Mesendoderm (in vitro differentiated cells): ENCODE data around the gene MINAR2.

Experiments used
- DNase-seq: peaks from one replicate; pipeline ENCODE4 v3.0.0; 2013
- H2AK5ac ChIP-seq: 2 replicates; pipeline ENCODE4 v1.6.1; 2013; ENCODE audit warnings: low read length, inconsistent platforms
- H2BK120ac ChIP-seq: 2 replicates; pipeline ENCODE4 v1.6.1; 2013; ENCODE audit warnings: low read depth, mild to moderate bottlenecking, low read length, moderate library complexity, mixed read lengths
- H2BK15ac ChIP-seq: replicated peaks from 2 replicates; pipeline ENCODE4 v1.6.1; 2013; ENCODE audit warnings: low read depth, mild to moderate bottlenecking, moderate library complexity
- H2BK5ac ChIP-seq: 2 replicates; pipeline ENCODE4 v1.6.1; 2013; ENCODE audit warnings: low read length, inconsistent platforms
- H3K18ac ChIP-seq: 2 replicates; pipeline ENCODE4 v1.6.1; 2013; ENCODE audit warnings: mild to moderate bottlenecking, low read length, mixed read lengths
- H3K23ac ChIP-seq: one replicate; pipeline ENCODE4 v1.6.1; 2013; ENCODE audit warnings: low read length
- H3K27ac ChIP-seq: 2 replicates; pipeline ENCODE4 v1.5.1; 2013; ENCODE audit warnings: low read depth, mild to moderate bottlenecking, inconsistent platforms, low read length, moderate library complexity
- H3K27me3 ChIP-seq: 2 replicates; pipeline ENCODE4 v1.6.1; 2013; ENCODE audit warnings: low read length, control low read depth, mild to moderate bottlenecking, inconsistent platforms; ENCODE audit not compliant: insufficient read depth, poor library complexity
- H3K36me3 ChIP-seq: 2 replicates; pipeline ENCODE4 v1.6.1; 2013; ENCODE audit warnings: low read length, inconsistent platforms; ENCODE audit not compliant: control insufficient read depth, insufficient read depth
- H3K4ac ChIP-seq: one replicate; pipeline ENCODE4 v1.6.1; 2013; ENCODE audit warnings: low read depth, mild to moderate bottlenecking, low read length, moderate library complexity
- H3K4me1 ChIP-seq: 2 replicates; pipeline ENCODE4 v1.6.1; 2013; ENCODE audit warnings: low read depth, low read length, inconsistent platforms; ENCODE audit not compliant: control insufficient read depth
- H3K4me2 ChIP-seq: 2 replicates; pipeline ENCODE4 v1.6.1; 2013; ENCODE audit warnings: low read length
- H3K4me3 ChIP-seq: 2 replicates; pipeline ENCODE4 v1.5.1; 2013; ENCODE audit warnings: mild to moderate bottlenecking, low read length
- H3K56ac ChIP-seq: one replicate; pipeline ENCODE4 v1.6.1; 2013; ENCODE audit warnings: low read length
- H3K79me1 ChIP-seq: 2 replicates; pipeline ENCODE4 v1.6.1; 2013; ENCODE audit warnings: low read length, inconsistent platforms
- H3K79me2 ChIP-seq: 2 replicates; pipeline ENCODE4 v1.6.1; 2013; ENCODE audit warnings: mild to moderate bottlenecking, low read length; ENCODE audit not compliant: control insufficient read depth, insufficient read depth
- H3K9ac ChIP-seq: 2 replicates; pipeline ENCODE4 v1.6.1; 2013; ENCODE audit warnings: low read length, inconsistent platforms
- H4K5ac ChIP-seq: one replicate; pipeline ENCODE4 v1.6.1; 2013; ENCODE audit warnings: low read length
- H4K8ac ChIP-seq: one replicate; pipeline ENCODE4 v1.6.1; 2013; ENCODE audit warnings: low read depth, mild to moderate bottlenecking, control low read depth, low read length, moderate library complexity
- WGBS: extraction: QIAGEN DNeasy Blood & Tissue Kit; methylation state at CpG from one replicate; pipeline ENCODE4 v1.1.7; 2013; ENCODE audit warnings: low lambda C conversion rate, missing lambda C conversion rate; ENCODE audit not compliant: insufficient coverage; ENCODE audit errors: extremely low coverage; 5-methylcytosine and 5-hydroxymethylcytosine counted together

Gene MINAR2

DNA sequence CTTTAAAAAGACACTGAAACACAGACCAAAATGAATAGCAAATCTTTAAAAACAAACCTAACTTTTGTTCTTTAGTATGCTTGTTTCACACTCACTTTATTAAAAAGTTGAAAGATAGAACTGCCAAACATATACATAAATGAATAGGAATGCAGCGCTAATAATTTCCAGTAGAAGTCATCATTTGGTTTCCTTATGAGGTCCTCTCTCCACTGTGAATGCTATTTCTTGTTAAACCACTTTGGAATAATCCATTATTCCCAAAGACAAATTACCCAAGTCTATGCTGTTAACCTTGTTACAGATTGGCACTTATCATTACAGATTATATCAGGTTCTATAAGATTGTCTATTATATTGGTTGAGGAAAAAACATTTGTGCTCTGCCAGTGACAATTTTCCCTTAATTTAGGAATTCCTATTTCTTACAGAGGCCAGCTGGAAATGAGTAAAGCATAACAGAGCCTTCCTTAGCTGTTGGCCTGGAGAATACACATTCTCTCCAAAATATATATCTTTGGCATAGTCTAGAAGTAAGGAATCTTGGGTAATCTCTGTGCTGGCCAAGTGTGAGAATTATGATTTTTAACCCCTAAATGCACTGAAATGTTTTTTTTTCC lies 29.3 kb upstream of the MINAR2 start:
- WGBS: no CpG with 5 or more reads among the region's 1 CpG
- Histone ChIP-seq H3K27me3 (no peaks in the 10 kb centered on the region), H2BK5ac (no peak overlapping the region), H3K23ac (no peak overlapping the region), H2BK15ac (no peak overlapping the region), H3K27ac (no peak overlapping the region), H4K8ac (no peak overlapping the region), H3K36me3 (no peaks in the 10 kb centered on the region), H3K4me2 (no peak overlapping the region), H3K4ac (no peak overlapping the region), H3K18ac (no peak overlapping the region), H3K4me1 (no peaks in the 10 kb centered on the region), H2AK5ac (no peak overlapping the region), H3K79me1 (no peaks in the 10 kb centered on the region), H3K9ac (no peak overlapping the region), H4K5ac (no peak overlapping the region), H3K4me3 (no peak overlapping the region), H2BK120ac (no peak overlapping the region), H3K79me2 (no peaks in the 10 kb centered on the region), H3K56ac (no peak overlapping the region)
- DNase-seq: no peak

DNA sequence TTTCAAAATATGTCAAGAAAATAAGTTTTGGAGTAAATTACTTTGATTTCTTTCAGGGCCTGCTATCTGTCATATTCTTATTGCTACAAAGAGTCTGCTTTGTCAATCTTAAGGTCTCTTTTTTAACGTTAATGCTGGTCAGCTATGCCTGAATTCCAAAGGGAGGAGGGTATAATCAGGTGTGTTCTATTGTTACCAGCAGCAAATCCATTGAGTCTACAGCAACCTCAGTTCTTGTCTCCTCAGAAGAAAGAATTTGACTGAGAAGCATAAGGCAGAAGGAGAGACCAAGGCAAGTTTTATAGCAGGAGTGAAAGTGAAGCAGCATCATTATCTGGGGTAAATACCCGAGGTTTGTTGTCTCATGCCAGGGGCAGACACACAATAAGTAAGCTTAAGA lies 23.7 kb upstream of the MINAR2 start:
- WGBS: no CpG with 5 or more reads among the region's 2 CpGs
- Histone ChIP-seq H4K8ac (no peak overlapping the region), H3K23ac (no peak overlapping the region), H3K27ac (no peak overlapping the region), H2AK5ac (no peak overlapping the region), H3K79me2 (no peaks in the 10 kb centered on the region), H3K36me3 (no peaks in the 10 kb centered on the region), H2BK120ac (no peak overlapping the region), H3K79me1 (no peaks in the 10 kb centered on the region), H4K5ac (no peak overlapping the region), H3K4me1 (peaks cover 1% of the 10 kb centered on the region), H3K56ac (no peak overlapping the region), H3K4me2 (no peak overlapping the region), H3K4me3 (no peak overlapping the region), H3K18ac (no peak overlapping the region), H3K4ac (no peak overlapping the region), H3K27me3 (no peaks in the 10 kb centered on the region), H3K9ac (no peak overlapping the region), H2BK5ac (no peak overlapping the region), H2BK15ac (no peak overlapping the region)
- peak; percentile 65 for DNase-seq

DNA sequence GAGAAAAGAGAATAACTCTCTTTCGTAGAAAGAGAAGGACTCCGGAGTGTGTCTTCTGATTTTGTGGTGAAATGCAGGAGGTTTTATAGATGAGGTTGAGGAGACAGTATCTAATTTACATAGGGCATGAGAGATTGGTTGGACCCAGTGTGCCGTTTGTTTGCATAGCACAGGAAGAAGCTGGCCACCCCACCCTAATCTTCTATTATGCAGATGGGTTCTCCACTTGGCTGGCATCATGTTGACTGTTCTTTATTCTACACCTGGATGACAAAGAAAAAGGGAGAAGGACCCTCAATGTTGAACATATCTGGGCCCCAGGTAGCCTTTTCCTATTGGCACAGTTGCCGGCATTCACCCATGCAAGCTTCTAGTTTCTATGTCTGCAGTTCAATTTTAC lies 23.2 kb upstream of the MINAR2 start:
- no peak for DNase-seq
- Histone ChIP-seq H4K8ac (no peak overlapping the region), H3K4me3 (no peak overlapping the region), H2BK5ac (no peak overlapping the region), H3K9ac (no peak overlapping the region), H3K27ac (no peak overlapping the region), H2BK120ac (no peak overlapping the region), H3K18ac (no peak overlapping the region), H2AK5ac (no peak overlapping the region), H3K79me1 (no peaks in the 10 kb centered on the region), H2BK15ac (no peak overlapping the region), H3K4me1 (peaks cover 1% of the 10 kb centered on the region), H3K79me2 (no peaks in the 10 kb centered on the region), H3K23ac (no peak overlapping the region), H3K4me2 (no peak overlapping the region), H3K27me3 (no peaks in the 10 kb centered on the region), H4K5ac (no peak overlapping the region), H3K36me3 (no peaks in the 10 kb centered on the region), H3K4ac (no peak overlapping the region), H3K56ac (no peak overlapping the region)
- no CpG with 5 or more reads among the region's 4 CpGs for whole genome bisulfite sequencing

DNA sequence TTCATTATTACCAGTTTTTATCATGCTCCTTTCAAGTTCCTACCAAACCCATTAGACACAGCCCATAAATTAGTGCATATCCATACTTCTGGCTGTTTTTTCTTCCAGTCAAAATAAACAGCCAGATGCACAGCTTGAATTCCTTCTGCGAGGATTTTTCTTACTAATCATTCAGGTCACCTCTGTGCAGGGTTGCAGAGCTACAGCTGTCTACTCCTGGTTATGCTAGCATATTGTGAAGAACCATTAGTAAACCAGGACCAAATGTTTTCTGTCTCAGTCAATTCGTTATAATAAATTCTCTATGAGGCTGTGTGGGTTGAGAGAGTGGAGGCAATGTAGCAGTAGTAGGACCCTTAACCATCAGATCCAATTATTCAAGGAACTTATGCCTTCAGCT lies 8.1 kb upstream of the MINAR2 start:
- no peak overlapping the region for H2AK5ac ChIP-seq
- H2BK5ac ChIP-seq: no peak overlapping the region
- no peak overlapping the region for H2BK15ac ChIP-seq
- no peaks in the 10 kb centered on the region for H3K79me1 ChIP-seq
- H3K56ac ChIP-seq: no peak overlapping the region
- no peak overlapping the region for H3K4me2 ChIP-seq
- H3K4me1 ChIP-seq: no peaks in the 10 kb centered on the region
- H3K9ac ChIP-seq: no peak overlapping the region
- H3K27ac ChIP-seq: no peak overlapping the region
- no peak overlapping the region for H3K23ac ChIP-seq
- no peak for DNase-seq
- H3K36me3 ChIP-seq: no peaks in the 10 kb centered on the region
- no CpG with 5 or more reads among the region's 2 CpGs for WGBS
- H3K4me3 ChIP-seq: no peak overlapping the region
- no peak overlapping the region for H3K4ac ChIP-seq
- H4K8ac ChIP-seq: no peak overlapping the region
- H3K18ac ChIP-seq: no peak overlapping the region
- no peaks in the 10 kb centered on the region for H3K79me2 ChIP-seq
- no peak overlapping the region for H4K5ac ChIP-seq
- no peaks in the 10 kb centered on the region for H3K27me3 ChIP-seq
- H2BK120ac ChIP-seq: no peak overlapping the region

DNA sequence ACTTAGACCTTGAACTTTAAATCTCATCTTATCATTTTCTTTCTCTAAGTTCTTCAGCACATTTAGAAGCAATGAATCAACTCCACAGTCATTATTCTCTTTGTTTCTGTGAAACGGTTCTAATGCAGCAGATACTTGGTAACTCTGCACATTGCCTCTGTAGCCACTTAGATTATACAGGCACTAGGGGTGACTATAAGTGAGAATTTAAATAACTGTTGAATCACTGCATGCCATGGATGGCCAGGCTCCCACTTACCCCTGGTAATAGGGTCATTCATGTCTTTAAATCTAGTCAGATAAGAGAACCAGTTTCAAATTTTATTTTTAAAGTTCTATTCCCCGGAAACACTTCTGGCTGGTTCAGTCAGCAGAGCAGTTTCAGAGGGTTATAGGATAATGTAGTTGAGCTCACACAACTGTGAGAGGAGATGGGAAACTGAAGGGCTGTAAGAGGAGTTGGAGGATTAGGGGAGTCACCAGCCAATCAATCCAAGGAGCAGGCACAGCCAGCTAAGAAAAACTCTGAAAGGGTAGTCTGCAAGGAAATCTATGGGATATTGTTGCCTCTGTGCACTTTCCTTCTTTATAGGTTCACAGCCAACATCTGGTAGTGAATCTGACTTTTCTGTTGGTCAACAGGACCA lies 4.2 kb upstream of the MINAR2 start:
- Histone ChIP-seq H3K79me1 (no peaks in the 10 kb centered on the region), H3K9ac (no peak overlapping the region), H3K79me2 (no peaks in the 10 kb centered on the region), H3K4me1 (no peaks in the 10 kb centered on the region), H2BK120ac (no peak overlapping the region), H2AK5ac (no peak overlapping the region), H3K27ac (no peak overlapping the region), H3K27me3 (no peaks in the 10 kb centered on the region), H4K5ac (no peak overlapping the region), H3K18ac (no peak overlapping the region), H3K4me3 (no peak overlapping the region), H3K4me2 (no peak overlapping the region), H3K23ac (no peak overlapping the region), H2BK5ac (no peak overlapping the region), H3K56ac (no peak overlapping the region), H2BK15ac (no peak overlapping the region), H3K36me3 (no peaks in the 10 kb centered on the region), H4K8ac (no peak overlapping the region), H3K4ac (no peak overlapping the region)
- no CpG with 5 or more reads among the region's 2 CpGs for WGBS
- DNase-seq: no peak

DNA sequence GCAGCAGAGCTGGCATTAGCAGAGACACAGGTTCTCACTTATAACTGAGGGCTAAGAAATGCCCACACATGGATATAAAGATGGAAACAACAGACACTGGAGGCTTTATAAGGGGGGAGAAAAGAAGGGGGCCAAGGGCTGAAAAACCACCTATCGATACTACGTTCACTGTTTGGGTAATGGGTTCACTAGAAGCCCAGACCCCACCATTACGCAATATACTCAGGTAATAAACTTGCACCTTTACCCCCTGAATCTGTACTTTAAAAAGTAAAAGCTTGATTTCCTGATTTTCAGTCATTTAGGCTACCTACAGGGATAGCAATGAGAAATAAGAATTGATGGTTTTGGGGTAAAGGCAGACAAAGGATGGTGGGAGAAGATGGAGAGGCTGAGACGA lies 1.9 kb upstream of the MINAR2 start:
- Histone ChIP-seq H3K36me3 (no peaks in the 10 kb centered on the region), H4K5ac (no peak overlapping the region)

More for the DNA sequence above, 1.9 kb upstream of the MINAR2 start:
- Histone ChIP-seq H3K9ac (no peak overlapping the region), H3K4me1 (no peaks in the 10 kb centered on the region), H2BK15ac (no peak overlapping the region), H3K4me2 (no peak overlapping the region), H2AK5ac (no peak overlapping the region), H4K8ac (no peak overlapping the region), H3K4ac (no peak overlapping the region), H3K79me2 (no peaks in the 10 kb centered on the region), H2BK120ac (no peak overlapping the region), H3K79me1 (no peaks in the 10 kb centered on the region), H2BK5ac (no peak overlapping the region), H3K23ac (no peak overlapping the region), H3K4me3 (no peak overlapping the region), H3K27ac (no peak overlapping the region), H3K27me3 (no peaks in the 10 kb centered on the region), H3K18ac (no peak overlapping the region), H3K56ac (no peak overlapping the region)
- WGBS: no CpG with 5 or more reads among the region's 4 CpGs
- no peak for DNase-seq
